GM23338 (cell line): ENCODE results near the gene MOGAT2. TPM values are rescaled to one million over a fixed set of nuclear protein-coding genes. Genes with fewer than 3 reads are reported as not detected.
"Not testable (repeated sequence)": the region's sequence is repeated elsewhere in the genome, so short reads cannot be mapped to it uniquely, and the experiment has no call there.

Experiments used
- ATAC-seq: fragments of 200-7000 bp; cut with Tn5 transposase; 3 replicates; pipeline ENCODE4 v1.9.1; 2020
- DNase-seq: peaks from one replicate; pipeline ENCODE4 v3.0.0-alpha.2; 2015; ENCODE audit warnings: low spot score
- H2AFZ ChIP-seq: fragments of 200-600 bp; sonication (generic); 2 replicates; pipeline ENCODE4 v1.8.0; 2016; ENCODE audit warnings: antibody characterized with exemption, mild to moderate bottlenecking, moderate library complexity
- H3F3A ChIP-seq: fragments of 200-600 bp; sonication (generic); replicated peaks from 2 replicates; pipeline ENCODE4 v1.8.0; 2017; ENCODE audit warnings: antibody characterized with exemption, mixed run types, low read depth
- H3K27ac ChIP-seq: fragments of 200-600 bp; sonication (generic); 2 replicates; pipeline ENCODE4 v1.6.1; 2016; ENCODE audit warnings: low read depth
- H3K27me3 ChIP-seq: fragments of 200-600 bp; sonication (generic); 2 replicates; pipeline ENCODE4 v1.8.0; 2016; ENCODE audit warnings: mild to moderate bottlenecking, mixed run types, moderate library complexity; ENCODE audit not compliant: insufficient read depth
- H3K36me3 ChIP-seq: fragments of 200-600 bp; sonication (generic); 2 replicates; pipeline ENCODE4 v1.8.0; 2016; ENCODE audit warnings: mild to moderate bottlenecking; ENCODE audit not compliant: insufficient read depth
- H3K4me1 ChIP-seq: fragments of 200-600 bp; sonication (generic); 2 replicates; pipeline ENCODE4 v1.8.0; 2016; ENCODE audit warnings: mild to moderate bottlenecking, moderate library complexity; ENCODE audit not compliant: insufficient read depth
- H3K4me2 ChIP-seq: fragments of 200-600 bp; sonication (generic); 2 replicates; pipeline ENCODE4 v1.7.1; 2017; ENCODE audit warnings: mixed run types
- H3K4me3 ChIP-seq: fragments of 200-600 bp; sonication (generic); 2 replicates; pipeline ENCODE4 v1.6.1; 2016; ENCODE audit warnings: mixed run types
- H3K79me2 ChIP-seq: fragments of 200-600 bp; sonication (generic); replicated peaks from 2 replicates; pipeline ENCODE4 v1.8.0; 2017; ENCODE audit warnings: mild to moderate bottlenecking; ENCODE audit not compliant: insufficient read depth
- H3K9me2 ChIP-seq: fragments of 200-600 bp; sonication (generic); 2 replicates; pipeline ENCODE4 v1.8.0; 2017; ENCODE audit not compliant: insufficient read depth
- H4K20me1 ChIP-seq: fragments of 200-600 bp; sonication (generic); replicated peaks from 2 replicates; pipeline ENCODE4 v1.8.0; 2017; ENCODE audit warnings: mild to moderate bottlenecking; ENCODE audit not compliant: insufficient read depth
- H3K27ac Mint-ChIP-seq: 2 replicates; pipeline ENCODE4 v1.8.0; 2020; ENCODE audit warnings: inconsistent platforms, mild to moderate bottlenecking, moderate library complexity, mixed read lengths
- H3K27me3 Mint-ChIP-seq: 3 replicates; pipeline ENCODE4 v1.8.0; 2022; ENCODE audit warnings: low read depth, mild to moderate bottlenecking, moderate library complexity, mixed read lengths, inconsistent platforms; ENCODE audit not compliant: insufficient read depth, poor library complexity
- H3K36me3 Mint-ChIP-seq: 3 replicates; pipeline ENCODE4 v1.8.0; 2021; ENCODE audit warnings: low read depth, mild to moderate bottlenecking, inconsistent platforms, moderate library complexity, mixed read lengths
- H3K4me1 Mint-ChIP-seq: 3 replicates; pipeline ENCODE4 v1.8.0; 2020; ENCODE audit warnings: mild to moderate bottlenecking, inconsistent platforms, mixed read lengths
- H3K4me3 Mint-ChIP-seq: 3 replicates; pipeline ENCODE4 v1.8.0; 2021; ENCODE audit warnings: moderate library complexity, mild to moderate bottlenecking, inconsistent platforms, mixed read lengths
- H3K9me3 Mint-ChIP-seq: 3 replicates; pipeline ENCODE4 v1.8.0; 2020; ENCODE audit warnings: moderate library complexity, mild to moderate bottlenecking, inconsistent platforms, mixed read lengths
- CREB1 ChIP-seq: fragments of 250-450 bp; sonication (Bioruptor Pico); IDR thresholded peaks from 2 replicates; pipeline ENCODE4 v1.5.0; 2020; ENCODE audit warnings: low read depth, mild to moderate bottlenecking, moderate library complexity
- ETS1 ChIP-seq: IDR thresholded peaks from 2 replicates; pipeline ENCODE4 v1.6.1; 2016; ENCODE audit warnings: antibody characterized with exemption
- EZH2 ChIP-seq: fragments of 200-600 bp; sonication (generic); IDR thresholded peaks from one replicate; pipeline ENCODE4 v1.8.0; 2017; ENCODE audit warnings: antibody characterized with exemption, mild to moderate bottlenecking, low read depth; ENCODE audit not compliant: unreplicated experiment
- POLR2AphosphoS5 ChIP-seq: IDR thresholded peaks from 2 replicates; pipeline ENCODE4 v1.6.1; 2016; ENCODE audit warnings: antibody characterized with exemption, low read depth
- STAT1 ChIP-seq: IDR thresholded peaks from one replicate; pipeline ENCODE4 v1.6.1; 2016; ENCODE audit warnings: antibody characterized with exemption; ENCODE audit not compliant: unreplicated experiment
- ZNF114 ChIP-seq: fragments of 250-450 bp; sonication (Bioruptor Pico); IDR thresholded peaks from 2 replicates; pipeline ENCODE4 v1.5.0; 2020; ENCODE audit warnings: mild to moderate bottlenecking, moderate library complexity
- ZNF331 ChIP-seq: fragments of 250-450 bp; sonication (Bioruptor Pico); IDR thresholded peaks from 2 replicates; pipeline ENCODE4 v1.5.0; 2020; ENCODE audit warnings: low read depth, mild to moderate bottlenecking, moderate library complexity
- ZNF462 ChIP-seq: fragments of 250-450 bp; sonication (Bioruptor Pico); IDR thresholded peaks from 2 replicates; pipeline ENCODE4 v1.5.0; 2020; ENCODE audit warnings: mild to moderate bottlenecking, moderate library complexity
- polyA plus RNA-seq: library from polyadenylated mRNA; unstranded; fragments of >200 nt; fragmentation: Nextera tagmentation; extraction: Ambion mirVana; gene quantifications from 2 replicates; pipeline ENCODE4 v1.2.1, GENCODE V29; 2016
- total RNA-seq: library from RNA; depleted of rRNA; stranded (reverse); fragments of >200 nt; shearing (Covaris generic); gene quantifications from 2 replicates; pipeline ENCODE4 v1.2.3, GENCODE V29; 2014

The MOGAT2 gene
- total and polyA plus RNA-seq, 2 experiments from 2014 or later: not detected

GRCh38 chr11:75679566-75679965 lies 38.1 kb upstream of the MOGAT2 start:
- no peaks in the 10 kb centered on the region for H3K9me2 ChIP-seq
- no peak overlapping the region for H3K4me2 ChIP-seq
- no peaks in the 10 kb centered on the region for H3F3A ChIP-seq
- H3K27ac ChIP-seq: no peak overlapping the region
- no peaks in the 10 kb centered on the region for H3K4me1 Mint-ChIP-seq
- H3K27me3 Mint-ChIP-seq: no peaks in the 10 kb centered on the region
- ATAC-seq (no peak), DNase-seq (no peak)
- H3K4me3 ChIP-seq: no peak overlapping the region
- H3K27ac Mint-ChIP-seq: no peak overlapping the region
- H4K20me1 ChIP-seq: no peaks in the 10 kb centered on the region; the same call in 1 of the 2 replicates
- H3K9me3 Mint-ChIP-seq: peaks cover 5% of the 10 kb centered on the region; the same call in 1 of the 3 replicates
- no peaks in the 10 kb centered on the region for H3K36me3 ChIP-seq
- no peaks in the 10 kb centered on the region for H3K79me2 ChIP-seq
- TF ChIP-seq ZNF331 (CRISPR knock-in tag): no peak
- no peak for TF ChIP-seq ZNF114
- TF ChIP-seq POLR2AphosphoS5: no peak
- TF ChIP-seq CREB1 (CRISPR knock-in tag): no peak
- TF ChIP-seq ETS1: no peak
- no peak for TF ChIP-seq EZH2
- no peak for TF ChIP-seq ZNF462
- TF ChIP-seq STAT1: no peak
- no peak overlapping the region; the same call in 1 of the 2 replicates for H2AFZ ChIP-seq
- H3K4me3 Mint-ChIP-seq: no peak overlapping the region
- H3K4me1 ChIP-seq: no peaks in the 10 kb centered on the region
- H3K36me3 Mint-ChIP-seq: no peaks in the 10 kb centered on the region
- H3K27me3 ChIP-seq: no peaks in the 10 kb centered on the region

- not testable (repeated sequence) for H3K9me2 ChIP-seq, H3K4me1 ChIP-seq, H3K27me3 Mint-ChIP-seq, H3K4me3 ChIP-seq, H3K27ac ChIP-seq, H3F3A ChIP-seq, H3K4me3 Mint-ChIP-seq, H3K79me2 ChIP-seq, H3K27ac Mint-ChIP-seq, H3K4me1 Mint-ChIP-seq, H4K20me1 ChIP-seq, H2AFZ ChIP-seq, DNase-seq, H3K4me2 ChIP-seq, H3K27me3 ChIP-seq, H3K36me3 Mint-ChIP-seq, ATAC-seq, H3K36me3 ChIP-seq
- peaks cover 13% of the 10 kb centered on the region; the same call in 2 of the 3 replicates for H3K9me3 Mint-ChIP-seq
Observed at GRCh38 chr11:75683856-75684255, 33.8 kb upstream of the MOGAT2 start.
